GM23338 (cell line): Measurements from ENCODE around the gene ABI1. TPM values are rescaled to one million over a fixed set of nuclear protein-coding genes. Genes with fewer than 3 reads are reported as not detected.

Experiments
- ATAC-seq: fragments of 200-7000 bp; cut with Tn5 transposase; 3 replicates; pipeline ENCODE4 v1.9.1; 2020
- DNase-seq: peaks from one replicate; pipeline ENCODE4 v3.0.0-alpha.2; 2015; ENCODE audit warnings: low spot score
- H2AFZ ChIP-seq: fragments of 200-600 bp; sonication (generic); 2 replicates; pipeline ENCODE4 v1.8.0; 2016; ENCODE audit warnings: antibody characterized with exemption, mild to moderate bottlenecking, moderate library complexity
- H3F3A ChIP-seq: fragments of 200-600 bp; sonication (generic); replicated peaks from 2 replicates; pipeline ENCODE4 v1.8.0; 2017; ENCODE audit warnings: antibody characterized with exemption, mixed run types, low read depth
- H3K27ac ChIP-seq: fragments of 200-600 bp; sonication (generic); 2 replicates; pipeline ENCODE4 v1.6.1; 2016; ENCODE audit warnings: low read depth
- H3K27me3 ChIP-seq: fragments of 200-600 bp; sonication (generic); 2 replicates; pipeline ENCODE4 v1.8.0; 2016; ENCODE audit warnings: mild to moderate bottlenecking, mixed run types, moderate library complexity; ENCODE audit not compliant: insufficient read depth
- H3K36me3 ChIP-seq: fragments of 200-600 bp; sonication (generic); 2 replicates; pipeline ENCODE4 v1.8.0; 2016; ENCODE audit warnings: mild to moderate bottlenecking; ENCODE audit not compliant: insufficient read depth
- H3K4me1 ChIP-seq: fragments of 200-600 bp; sonication (generic); 2 replicates; pipeline ENCODE4 v1.8.0; 2016; ENCODE audit warnings: mild to moderate bottlenecking, moderate library complexity; ENCODE audit not compliant: insufficient read depth
- H3K4me2 ChIP-seq: fragments of 200-600 bp; sonication (generic); 2 replicates; pipeline ENCODE4 v1.7.1; 2017; ENCODE audit warnings: mixed run types
- H3K4me3 ChIP-seq: fragments of 200-600 bp; sonication (generic); 2 replicates; pipeline ENCODE4 v1.6.1; 2016; ENCODE audit warnings: mixed run types
- H3K79me2 ChIP-seq: fragments of 200-600 bp; sonication (generic); replicated peaks from 2 replicates; pipeline ENCODE4 v1.8.0; 2017; ENCODE audit warnings: mild to moderate bottlenecking; ENCODE audit not compliant: insufficient read depth
- H3K9me2 ChIP-seq: fragments of 200-600 bp; sonication (generic); 2 replicates; pipeline ENCODE4 v1.8.0; 2017; ENCODE audit not compliant: insufficient read depth
- H4K20me1 ChIP-seq: fragments of 200-600 bp; sonication (generic); replicated peaks from 2 replicates; pipeline ENCODE4 v1.8.0; 2017; ENCODE audit warnings: mild to moderate bottlenecking; ENCODE audit not compliant: insufficient read depth
- H3K27ac Mint-ChIP-seq: 2 replicates; pipeline ENCODE4 v1.8.0; 2020; ENCODE audit warnings: inconsistent platforms, mild to moderate bottlenecking, moderate library complexity, mixed read lengths
- H3K27me3 Mint-ChIP-seq: 3 replicates; pipeline ENCODE4 v1.8.0; 2022; ENCODE audit warnings: low read depth, mild to moderate bottlenecking, moderate library complexity, mixed read lengths, inconsistent platforms; ENCODE audit not compliant: insufficient read depth, poor library complexity
- H3K36me3 Mint-ChIP-seq: 3 replicates; pipeline ENCODE4 v1.8.0; 2021; ENCODE audit warnings: low read depth, mild to moderate bottlenecking, inconsistent platforms, moderate library complexity, mixed read lengths
- H3K4me1 Mint-ChIP-seq: 3 replicates; pipeline ENCODE4 v1.8.0; 2020; ENCODE audit warnings: mild to moderate bottlenecking, inconsistent platforms, mixed read lengths
- H3K4me3 Mint-ChIP-seq: 3 replicates; pipeline ENCODE4 v1.8.0; 2021; ENCODE audit warnings: moderate library complexity, mild to moderate bottlenecking, inconsistent platforms, mixed read lengths
- H3K9me3 Mint-ChIP-seq: 3 replicates; pipeline ENCODE4 v1.8.0; 2020; ENCODE audit warnings: moderate library complexity, mild to moderate bottlenecking, inconsistent platforms, mixed read lengths
- CREB1 ChIP-seq: fragments of 250-450 bp; sonication (Bioruptor Pico); IDR thresholded peaks from 2 replicates; pipeline ENCODE4 v1.5.0; 2020; ENCODE audit warnings: low read depth, mild to moderate bottlenecking, moderate library complexity
- EZH2 ChIP-seq: fragments of 200-600 bp; sonication (generic); IDR thresholded peaks from one replicate; pipeline ENCODE4 v1.8.0; 2017; ENCODE audit warnings: antibody characterized with exemption, mild to moderate bottlenecking, low read depth; ENCODE audit not compliant: unreplicated experiment
- JUNB ChIP-seq: IDR thresholded peaks from one replicate; pipeline ENCODE4 v1.6.1; 2016; ENCODE audit warnings: antibody characterized with exemption; ENCODE audit not compliant: unreplicated experiment
- ZNF331 ChIP-seq: fragments of 250-450 bp; sonication (Bioruptor Pico); IDR thresholded peaks from 2 replicates; pipeline ENCODE4 v1.5.0; 2020; ENCODE audit warnings: low read depth, mild to moderate bottlenecking, moderate library complexity
- polyA plus RNA-seq: library from polyadenylated mRNA; unstranded; fragments of >200 nt; fragmentation: Nextera tagmentation; extraction: Ambion mirVana; gene quantifications from 2 replicates; pipeline ENCODE4 v1.2.1, GENCODE V29; 2016
- total RNA-seq: library from RNA; depleted of rRNA; stranded (reverse); fragments of >200 nt; shearing (Covaris generic); gene quantifications from 2 replicates; pipeline ENCODE4 v1.2.3, GENCODE V29; 2014
- TF ChIP-seq, protein P1 (sequence below): fragments of 250-450 bp; sonication (Bioruptor Pico); IDR thresholded peaks from 2 replicates; pipeline ENCODE4 v1.5.0; 2020; ENCODE audit warnings: mild to moderate bottlenecking, moderate library complexity
- TF ChIP-seq, protein P2 (sequence below): IDR thresholded peaks from 2 replicates; pipeline ENCODE4 v1.6.1; 2016; ENCODE audit warnings: antibody characterized with exemption
- TF ChIP-seq, protein P3 (sequence below): IDR thresholded peaks from one replicate; pipeline ENCODE4 v1.6.1; 2018; ENCODE audit warnings: antibody characterized with exemption; ENCODE audit not compliant: unreplicated experiment

The ABI1 gene
- total and polyA plus RNA-seq, 2 experiments from 2014 or later = 22.3 to 30.7 TPM

DNA sequence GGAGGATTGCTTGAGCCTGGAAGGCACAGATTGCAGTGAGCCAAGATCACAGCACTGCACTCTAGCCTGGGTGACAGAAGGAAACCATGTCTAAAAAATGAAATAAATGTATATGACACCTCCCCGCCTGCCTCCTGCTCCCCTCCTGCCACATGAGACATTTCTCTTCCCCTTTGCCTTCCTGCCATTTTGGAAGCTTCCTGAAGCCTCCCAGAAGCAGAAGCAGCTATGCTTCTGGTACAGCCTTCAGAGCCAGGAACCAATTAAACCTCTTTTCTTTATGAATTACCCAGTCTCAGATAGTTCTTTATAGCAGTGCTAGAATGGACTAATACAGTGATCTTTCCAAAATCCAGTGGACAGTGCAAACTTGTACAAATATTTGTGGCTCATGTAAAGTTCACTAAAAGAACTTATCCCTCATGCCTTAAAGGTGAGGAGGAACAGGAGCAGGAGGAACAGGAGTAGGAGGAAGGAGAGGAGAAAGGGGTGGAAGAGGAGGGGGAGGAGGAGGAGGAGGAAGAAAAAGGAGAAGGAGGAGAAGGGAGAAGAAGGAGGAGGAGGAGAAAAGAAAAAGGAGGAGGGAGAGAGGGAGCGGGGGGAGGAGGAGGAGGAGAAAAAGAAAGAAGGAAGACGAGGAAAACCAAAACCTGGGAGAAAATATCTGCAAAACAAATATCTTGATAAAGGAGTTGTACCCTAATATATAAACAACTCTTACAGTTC is 2.8 kb upstream of the ABI1 start:
- no peak overlapping the region for H3K4me2 ChIP-seq
- Mint-ChIP-seq H3K9me3 (no peaks in the 10 kb centered on the region), H3K4me3 (no peak overlapping the region), H3K4me1 (peaks cover 4% of the 10 kb centered on the region), H3K27ac (no peak overlapping the region), H3K36me3 (no peaks in the 10 kb centered on the region), H3K27me3 (peaks cover 5% of the 10 kb centered on the region)
- H3K4me1 ChIP-seq = peaks cover 6% of the 10 kb centered on the region
- peaks cover 17% of the 10 kb centered on the region for H3K79me2 ChIP-seq
- TF ChIP-seq EZH2 = no peak
- TF ChIP-seq, protein P1, sequence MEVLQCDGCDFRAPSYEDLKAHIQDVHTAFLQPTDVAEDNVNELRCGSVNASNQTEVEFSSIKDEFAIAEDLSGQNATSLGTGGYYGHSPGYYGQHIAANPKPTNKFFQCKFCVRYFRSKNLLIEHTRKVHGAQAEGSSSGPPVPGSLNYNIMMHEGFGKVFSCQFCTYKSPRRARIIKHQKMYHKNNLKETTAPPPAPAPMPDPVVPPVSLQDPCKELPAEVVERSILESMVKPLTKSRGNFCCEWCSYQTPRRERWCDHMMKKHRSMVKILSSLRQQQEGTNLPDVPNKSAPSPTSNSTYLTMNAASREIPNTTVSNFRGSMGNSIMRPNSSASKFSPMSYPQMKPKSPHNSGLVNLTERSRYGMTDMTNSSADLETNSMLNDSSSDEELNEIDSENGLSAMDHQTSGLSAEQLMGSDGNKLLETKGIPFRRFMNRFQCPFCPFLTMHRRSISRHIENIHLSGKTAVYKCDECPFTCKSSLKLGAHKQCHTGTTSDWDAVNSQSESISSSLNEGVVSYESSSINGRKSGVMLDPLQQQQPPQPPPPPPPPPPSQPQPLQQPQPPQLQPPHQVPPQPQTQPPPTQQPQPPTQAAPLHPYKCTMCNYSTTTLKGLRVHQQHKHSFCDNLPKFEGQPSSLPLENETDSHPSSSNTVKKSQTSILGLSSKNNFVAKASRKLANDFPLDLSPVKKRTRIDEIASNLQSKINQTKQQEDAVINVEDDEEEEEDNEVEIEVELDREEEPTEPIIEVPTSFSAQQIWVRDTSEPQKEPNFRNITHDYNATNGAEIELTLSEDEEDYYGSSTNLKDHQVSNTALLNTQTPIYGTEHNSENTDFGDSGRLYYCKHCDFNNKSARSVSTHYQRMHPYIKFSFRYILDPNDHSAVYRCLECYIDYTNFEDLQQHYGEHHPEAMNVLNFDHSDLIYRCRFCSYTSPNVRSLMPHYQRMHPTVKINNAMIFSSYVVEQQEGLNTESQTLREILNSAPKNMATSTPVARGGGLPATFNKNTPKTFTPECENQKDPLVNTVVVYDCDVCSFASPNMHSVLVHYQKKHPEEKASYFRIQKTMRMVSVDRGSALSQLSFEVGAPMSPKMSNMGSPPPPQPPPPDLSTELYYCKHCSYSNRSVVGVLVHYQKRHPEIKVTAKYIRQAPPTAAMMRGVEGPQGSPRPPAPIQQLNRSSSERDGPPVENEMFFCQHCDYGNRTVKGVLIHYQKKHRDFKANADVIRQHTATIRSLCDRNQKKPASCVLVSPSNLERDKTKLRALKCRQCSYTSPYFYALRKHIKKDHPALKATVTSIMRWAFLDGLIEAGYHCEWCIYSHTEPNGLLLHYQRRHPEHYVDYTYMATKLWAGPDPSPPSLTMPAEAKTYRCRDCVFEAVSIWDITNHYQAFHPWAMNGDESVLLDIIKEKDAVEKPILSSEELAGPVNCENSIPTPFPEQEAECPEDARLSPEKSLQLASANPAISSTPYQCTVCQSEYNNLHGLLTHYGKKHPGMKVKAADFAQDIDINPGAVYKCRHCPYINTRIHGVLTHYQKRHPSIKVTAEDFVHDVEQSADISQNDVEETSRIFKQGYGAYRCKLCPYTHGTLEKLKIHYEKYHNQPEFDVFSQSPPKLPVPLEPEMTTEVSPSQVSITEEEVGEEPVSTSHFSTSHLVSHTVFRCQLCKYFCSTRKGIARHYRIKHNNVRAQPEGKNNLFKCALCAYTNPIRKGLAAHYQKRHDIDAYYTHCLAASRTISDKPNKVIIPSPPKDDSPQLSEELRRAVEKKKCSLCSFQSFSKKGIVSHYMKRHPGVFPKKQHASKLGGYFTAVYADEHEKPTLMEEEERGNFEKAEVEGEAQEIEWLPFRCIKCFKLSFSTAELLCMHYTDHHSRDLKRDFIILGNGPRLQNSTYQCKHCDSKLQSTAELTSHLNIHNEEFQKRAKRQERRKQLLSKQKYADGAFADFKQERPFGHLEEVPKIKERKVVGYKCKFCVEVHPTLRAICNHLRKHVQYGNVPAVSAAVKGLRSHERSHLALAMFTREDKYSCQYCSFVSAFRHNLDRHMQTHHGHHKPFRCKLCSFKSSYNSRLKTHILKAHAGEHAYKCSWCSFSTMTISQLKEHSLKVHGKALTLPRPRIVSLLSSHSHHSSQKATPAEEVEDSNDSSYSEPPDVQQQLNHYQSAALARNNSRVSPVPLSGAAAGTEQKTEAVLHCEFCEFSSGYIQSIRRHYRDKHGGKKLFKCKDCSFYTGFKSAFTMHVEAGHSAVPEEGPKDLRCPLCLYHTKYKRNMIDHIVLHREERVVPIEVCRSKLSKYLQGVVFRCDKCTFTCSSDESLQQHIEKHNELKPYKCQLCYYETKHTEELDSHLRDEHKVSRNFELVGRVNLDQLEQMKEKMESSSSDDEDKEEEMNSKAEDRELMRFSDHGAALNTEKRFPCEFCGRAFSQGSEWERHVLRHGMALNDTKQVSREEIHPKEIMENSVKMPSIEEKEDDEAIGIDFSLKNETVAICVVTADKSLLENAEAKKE (CRISPR knock-in tag) = no peak
- no peak for TF ChIP-seq CREB1
- TF ChIP-seq, protein P2, sequence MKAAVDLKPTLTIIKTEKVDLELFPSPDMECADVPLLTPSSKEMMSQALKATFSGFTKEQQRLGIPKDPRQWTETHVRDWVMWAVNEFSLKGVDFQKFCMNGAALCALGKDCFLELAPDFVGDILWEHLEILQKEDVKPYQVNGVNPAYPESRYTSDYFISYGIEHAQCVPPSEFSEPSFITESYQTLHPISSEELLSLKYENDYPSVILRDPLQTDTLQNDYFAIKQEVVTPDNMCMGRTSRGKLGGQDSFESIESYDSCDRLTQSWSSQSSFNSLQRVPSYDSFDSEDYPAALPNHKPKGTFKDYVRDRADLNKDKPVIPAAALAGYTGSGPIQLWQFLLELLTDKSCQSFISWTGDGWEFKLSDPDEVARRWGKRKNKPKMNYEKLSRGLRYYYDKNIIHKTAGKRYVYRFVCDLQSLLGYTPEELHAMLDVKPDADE = no peak
- TF ChIP-seq JUNB = no peak
- TF ChIP-seq ZNF331 (CRISPR knock-in tag) = no peak
- TF ChIP-seq, protein P3, sequence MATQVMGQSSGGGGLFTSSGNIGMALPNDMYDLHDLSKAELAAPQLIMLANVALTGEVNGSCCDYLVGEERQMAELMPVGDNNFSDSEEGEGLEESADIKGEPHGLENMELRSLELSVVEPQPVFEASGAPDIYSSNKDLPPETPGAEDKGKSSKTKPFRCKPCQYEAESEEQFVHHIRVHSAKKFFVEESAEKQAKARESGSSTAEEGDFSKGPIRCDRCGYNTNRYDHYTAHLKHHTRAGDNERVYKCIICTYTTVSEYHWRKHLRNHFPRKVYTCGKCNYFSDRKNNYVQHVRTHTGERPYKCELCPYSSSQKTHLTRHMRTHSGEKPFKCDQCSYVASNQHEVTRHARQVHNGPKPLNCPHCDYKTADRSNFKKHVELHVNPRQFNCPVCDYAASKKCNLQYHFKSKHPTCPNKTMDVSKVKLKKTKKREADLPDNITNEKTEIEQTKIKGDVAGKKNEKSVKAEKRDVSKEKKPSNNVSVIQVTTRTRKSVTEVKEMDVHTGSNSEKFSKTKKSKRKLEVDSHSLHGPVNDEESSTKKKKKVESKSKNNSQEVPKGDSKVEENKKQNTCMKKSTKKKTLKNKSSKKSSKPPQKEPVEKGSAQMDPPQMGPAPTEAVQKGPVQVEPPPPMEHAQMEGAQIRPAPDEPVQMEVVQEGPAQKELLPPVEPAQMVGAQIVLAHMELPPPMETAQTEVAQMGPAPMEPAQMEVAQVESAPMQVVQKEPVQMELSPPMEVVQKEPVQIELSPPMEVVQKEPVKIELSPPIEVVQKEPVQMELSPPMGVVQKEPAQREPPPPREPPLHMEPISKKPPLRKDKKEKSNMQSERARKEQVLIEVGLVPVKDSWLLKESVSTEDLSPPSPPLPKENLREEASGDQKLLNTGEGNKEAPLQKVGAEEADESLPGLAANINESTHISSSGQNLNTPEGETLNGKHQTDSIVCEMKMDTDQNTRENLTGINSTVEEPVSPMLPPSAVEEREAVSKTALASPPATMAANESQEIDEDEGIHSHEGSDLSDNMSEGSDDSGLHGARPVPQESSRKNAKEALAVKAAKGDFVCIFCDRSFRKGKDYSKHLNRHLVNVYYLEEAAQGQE = no peak
- H4K20me1 ChIP-seq = peaks cover 3% of the 10 kb centered on the region; the same call in 1 of the 2 replicates
- H3F3A ChIP-seq = no peaks in the 10 kb centered on the region
- no peak overlapping the region for H2AFZ ChIP-seq
- H3K27ac ChIP-seq = no peak overlapping the region
- H3K36me3 ChIP-seq = no peaks in the 10 kb centered on the region
- DNase-seq (no peak), ATAC-seq (no peak)
- H3K27me3 ChIP-seq = no peaks in the 10 kb centered on the region
- no peaks in the 10 kb centered on the region for H3K9me2 ChIP-seq
- H3K4me3 ChIP-seq = no peak overlapping the region
